ENCODE results near the gene WHAMM. TPM values are rescaled to one million over a fixed set of nuclear protein-coding genes. Genes with fewer than 3 reads are reported as not detected.
"Not testable (repeated sequence)": the region's sequence is repeated elsewhere in the genome, so short reads cannot be mapped to it uniquely, and the experiment has no call there.

WHAMM gene
- total RNA-seq, 4 donors from 2014 or later: 6.4 to 14.2 (median 8.8) TPM

DNA sequence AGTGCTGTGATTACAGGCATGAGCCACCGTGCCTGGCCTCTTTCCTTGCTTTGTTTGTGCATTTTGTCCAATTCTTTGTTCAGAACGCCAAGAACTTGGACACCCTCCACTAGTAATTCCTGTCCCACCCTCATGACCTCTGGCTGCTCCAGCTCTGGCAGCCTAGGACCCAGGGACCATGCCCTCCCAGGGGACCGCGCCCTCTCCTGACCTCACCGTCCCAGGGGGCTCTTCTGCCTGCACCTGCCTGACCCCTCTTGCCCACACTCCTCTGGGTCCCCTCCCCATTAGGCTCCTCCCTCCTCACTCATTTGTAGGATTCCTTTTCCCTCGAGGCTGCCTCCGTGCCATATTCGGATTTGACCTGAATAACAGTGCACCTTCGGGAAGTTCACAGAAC, 44.7 kb upstream of the WHAMM start:
- Histone ChIP-seq H3K4me1 (no peaks in the 10 kb centered on the region), H3K27me3 (no peaks in the 10 kb centered on the region), H3K9me3 (no peaks in the 10 kb centered on the region), H3K27ac (no peak overlapping the region), H3K36me3 (no peaks in the 10 kb centered on the region), H3K4me3 (no peak overlapping the region)
- intact Hi-C loops (cut with DNase I; ENCODE audit: low total_unique reads): no loop called here
- TF ChIP-seq, protein P1, sequence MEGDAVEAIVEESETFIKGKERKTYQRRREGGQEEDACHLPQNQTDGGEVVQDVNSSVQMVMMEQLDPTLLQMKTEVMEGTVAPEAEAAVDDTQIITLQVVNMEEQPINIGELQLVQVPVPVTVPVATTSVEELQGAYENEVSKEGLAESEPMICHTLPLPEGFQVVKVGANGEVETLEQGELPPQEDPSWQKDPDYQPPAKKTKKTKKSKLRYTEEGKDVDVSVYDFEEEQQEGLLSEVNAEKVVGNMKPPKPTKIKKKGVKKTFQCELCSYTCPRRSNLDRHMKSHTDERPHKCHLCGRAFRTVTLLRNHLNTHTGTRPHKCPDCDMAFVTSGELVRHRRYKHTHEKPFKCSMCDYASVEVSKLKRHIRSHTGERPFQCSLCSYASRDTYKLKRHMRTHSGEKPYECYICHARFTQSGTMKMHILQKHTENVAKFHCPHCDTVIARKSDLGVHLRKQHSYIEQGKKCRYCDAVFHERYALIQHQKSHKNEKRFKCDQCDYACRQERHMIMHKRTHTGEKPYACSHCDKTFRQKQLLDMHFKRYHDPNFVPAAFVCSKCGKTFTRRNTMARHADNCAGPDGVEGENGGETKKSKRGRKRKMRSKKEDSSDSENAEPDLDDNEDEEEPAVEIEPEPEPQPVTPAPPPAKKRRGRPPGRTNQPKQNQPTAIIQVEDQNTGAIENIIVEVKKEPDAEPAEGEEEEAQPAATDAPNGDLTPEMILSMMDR (IDR thresholded peaks at IDR 0.05): no peak
- TF ChIP-seq EP300 (IDR thresholded peaks at IDR 0.05; ENCODE audit: low read depth): no peak
- TF ChIP-seq POLR2A (IDR thresholded peaks at IDR 0.05): no peak
- no peak for TF ChIP-seq POLR2AphosphoS5 (IDR thresholded peaks at IDR 0.05)
- WGBS, 2 donors (ENCODE audit: low coverage in 1 of 2): 60 to 85% methylated on average over 1 to 9 of the region's 9 CpGs
- no peak for DNase-seq
- in situ Hi-C loops (cut with MboI; ENCODE audit: low pct_ligation_motif_present in 1 of 4, low pct_unique_long_range_greater_than_20kb in 1 of 4, low sequenced_read_pairs in 3 of 4): no loop called here

DNA sequence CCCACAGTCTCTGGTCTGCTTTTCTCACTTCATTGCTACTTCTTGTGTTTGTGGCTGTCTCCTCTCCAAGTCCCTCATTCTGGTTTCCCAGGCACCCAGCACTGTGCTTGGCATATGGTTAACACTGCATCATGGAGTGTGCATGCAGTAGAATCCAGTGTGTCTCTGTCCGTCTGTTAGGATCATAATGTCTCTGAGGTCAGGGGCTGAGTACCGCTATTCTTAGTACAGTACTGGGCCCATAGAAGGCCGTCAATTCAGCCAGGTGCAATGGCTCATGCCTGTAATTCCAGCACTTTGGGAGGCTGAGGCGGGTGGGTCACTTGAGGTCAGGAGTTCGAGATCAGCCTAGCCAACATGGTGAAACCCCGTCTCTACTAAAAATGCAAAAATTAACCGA, 43.2 kb upstream of the WHAMM start:
- intact Hi-C loops (cut with DNase I; ENCODE audit: low total_unique reads); H3K4me1 ChIP-seq: not testable (repeated sequence)
- 89 to 100% methylated on average over 1 to 7 of the region's 7 CpGs for WGBS, 2 donors (ENCODE audit: low coverage in 1 of 2)

DNA sequence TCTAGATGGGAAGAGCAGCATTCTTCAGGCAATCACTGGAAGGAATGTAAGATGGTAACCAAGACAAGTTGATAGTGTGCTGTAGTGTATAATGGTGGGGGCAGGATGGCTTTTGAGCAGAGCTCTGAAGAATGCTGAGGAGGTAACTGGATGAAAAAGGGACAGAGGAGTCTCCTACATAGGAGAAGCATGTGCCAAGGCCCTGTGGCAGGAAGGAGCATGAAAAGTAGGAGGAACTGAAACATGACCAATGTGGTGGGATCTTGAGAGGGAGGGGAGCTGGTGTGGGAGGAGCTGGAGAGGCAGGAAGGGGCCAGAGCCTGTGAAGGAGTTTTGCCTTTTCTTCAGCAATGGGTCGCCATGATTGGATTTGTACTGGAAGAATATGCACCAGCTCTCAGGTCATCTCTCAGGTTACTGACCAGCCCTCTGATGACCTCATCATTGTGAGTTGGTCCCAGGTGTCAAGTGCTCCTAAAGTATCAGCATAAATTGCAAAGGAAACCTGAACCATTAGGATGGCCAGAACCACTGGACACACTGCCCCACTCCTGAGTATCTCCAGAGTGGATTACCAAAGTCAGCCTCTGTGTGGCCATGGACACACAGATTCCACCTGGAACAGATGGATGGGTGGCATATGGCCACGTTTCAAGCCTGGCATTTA, 42.1 kb upstream of the WHAMM start:
- H3K36me3 ChIP-seq: no peaks in the 10 kb centered on the region

More for the DNA sequence above, 43.2 kb upstream of the WHAMM start:
- H3K27ac ChIP-seq; H3K27me3 ChIP-seq; H3K36me3 ChIP-seq; in situ Hi-C loops (cut with MboI; ENCODE audit: low pct_ligation_motif_present in 1 of 4, low pct_unique_long_range_greater_than_20kb in 1 of 4, low sequenced_read_pairs in 3 of 4); DNase-seq; H3K9me3 ChIP-seq; H3K4me3 ChIP-seq: not testable (repeated sequence)

DNA sequence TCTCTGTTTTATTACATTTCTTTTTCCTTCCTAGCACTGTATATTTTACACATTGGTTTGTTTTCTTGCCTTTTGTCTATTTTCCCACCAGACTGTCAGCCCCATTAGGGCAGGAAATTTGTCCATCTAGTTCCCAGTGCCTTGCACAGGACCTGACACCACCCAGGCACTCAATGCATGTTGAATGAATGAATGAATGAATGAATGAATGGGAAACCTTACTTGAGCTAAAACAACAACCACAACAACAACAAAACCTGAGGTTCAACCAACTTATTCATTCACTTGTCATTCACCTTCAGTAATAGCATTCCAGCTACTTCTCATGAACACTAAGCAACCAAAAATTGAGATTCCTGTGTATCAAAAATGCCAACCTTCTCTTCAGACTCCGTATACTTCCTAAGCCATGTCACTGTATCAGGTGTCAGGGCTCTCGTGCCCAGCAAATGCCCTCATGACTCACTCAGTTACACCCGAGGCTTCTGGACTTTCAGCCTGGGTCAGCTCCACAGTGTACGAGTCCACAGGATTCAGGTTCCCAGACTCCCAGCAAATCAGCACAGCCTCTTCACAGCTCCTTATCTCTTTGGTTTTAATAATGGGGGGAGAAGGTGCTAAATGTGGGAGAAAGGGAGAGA, 40.9 kb upstream of the WHAMM start:
- no peaks in the 10 kb centered on the region for H3K4me1 ChIP-seq
- intact Hi-C loops (cut with DNase I; ENCODE audit: low total_unique reads) (no loop called here), in situ Hi-C loops (cut with MboI; ENCODE audit: low pct_ligation_motif_present in 1 of 4, low pct_unique_long_range_greater_than_20kb in 1 of 4, low sequenced_read_pairs in 3 of 4) (no loop called here)
- no peaks in the 10 kb centered on the region for H3K9me3 ChIP-seq
- H3K27ac ChIP-seq: no peak overlapping the region
- TF ChIP-seq, protein P1 (IDR thresholded peaks at IDR 0.05): no peak
- no peak for TF ChIP-seq POLR2AphosphoS5 (IDR thresholded peaks at IDR 0.05)
- no peak for TF ChIP-seq EP300 (IDR thresholded peaks at IDR 0.05; ENCODE audit: low read depth)
- TF ChIP-seq POLR2A (IDR thresholded peaks at IDR 0.05): no peak
- DNase-seq: no peak
- 86 to 90% methylated on average over 2 to 4 of the region's 4 CpGs for WGBS, 2 donors (ENCODE audit: low coverage in 1 of 2)
- no peaks in the 10 kb centered on the region for H3K27me3 ChIP-seq
- H3K4me3 ChIP-seq: no peak overlapping the region
- H3K36me3 ChIP-seq: no peaks in the 10 kb centered on the region

More for the DNA sequence above, 42.1 kb upstream of the WHAMM start:
- Histone ChIP-seq H3K4me1 (no peaks in the 10 kb centered on the region), H3K4me3 (no peak overlapping the region), H3K27me3 (no peaks in the 10 kb centered on the region), H3K9me3 (no peaks in the 10 kb centered on the region), H3K27ac (no peak overlapping the region)
- WGBS, 2 donors (ENCODE audit: low coverage in 1 of 2): 98% methylated on average over 2 of the region's 2 CpGs; no CpG with 5 or more reads in 1 of the 2 donors
- no peak for DNase-seq
- intact Hi-C loops (cut with DNase I; ENCODE audit: low total_unique reads) (no loop called here), in situ Hi-C loops (cut with MboI; ENCODE audit: low pct_ligation_motif_present in 1 of 4, low pct_unique_long_range_greater_than_20kb in 1 of 4, low sequenced_read_pairs in 3 of 4) (no loop called here)
- TF ChIP-seq EP300 (IDR thresholded peaks at IDR 0.05; ENCODE audit: low read depth): no peak

DNA sequence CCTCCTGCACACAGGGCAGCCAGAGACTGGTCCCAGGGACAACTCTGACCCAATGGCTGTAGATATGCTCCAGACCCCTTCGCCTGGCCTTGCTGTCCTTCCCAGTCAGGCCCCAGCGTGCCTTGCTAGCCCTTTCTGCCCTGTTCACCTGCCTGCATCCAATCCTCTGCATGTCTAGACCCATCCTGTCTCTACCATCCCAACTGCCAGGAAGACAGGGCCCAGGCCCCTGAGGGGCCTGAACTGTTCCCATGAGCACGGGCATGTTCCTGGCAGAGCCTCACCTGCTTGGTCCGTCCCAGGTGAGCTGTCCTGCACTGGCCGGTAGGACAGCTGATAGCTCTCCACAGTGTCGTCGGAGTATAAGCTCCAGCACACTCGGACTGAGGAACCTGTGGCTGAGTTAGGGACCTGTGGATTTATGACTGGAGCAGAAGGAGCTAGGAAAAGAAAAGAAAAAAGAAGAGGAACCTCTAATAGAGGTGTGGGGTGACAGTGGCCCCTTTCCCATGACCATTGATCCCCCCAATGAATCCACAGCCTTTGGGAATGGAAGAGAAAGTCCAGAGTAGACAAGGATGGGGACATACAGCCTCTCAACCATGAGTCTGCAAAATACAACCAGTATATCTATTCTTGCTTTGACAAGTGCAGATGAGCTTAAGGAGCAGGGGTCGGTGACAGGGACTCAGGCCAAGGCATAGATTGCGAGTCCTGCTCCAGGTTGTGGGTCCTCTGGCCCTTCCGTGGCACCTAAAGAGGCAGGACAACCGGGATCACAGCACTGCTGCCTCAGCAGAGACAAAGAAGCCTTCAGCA, 37.4 kb upstream of the WHAMM start:
- in situ Hi-C loops (cut with MboI; ENCODE audit: low pct_ligation_motif_present in 1 of 4, low pct_unique_long_range_greater_than_20kb in 1 of 4, low sequenced_read_pairs in 3 of 4): no loop called here
- TF ChIP-seq EP300 (IDR thresholded peaks at IDR 0.05; ENCODE audit: low read depth): no peak
- TF ChIP-seq, protein P1 (IDR thresholded peaks at IDR 0.05): no peak
- no peak overlapping the region for H3K4me3 ChIP-seq
- H3K27me3 ChIP-seq: no peaks in the 10 kb centered on the region
- H3K9me3 ChIP-seq: no peaks in the 10 kb centered on the region
- no peaks in the 10 kb centered on the region for H3K4me1 ChIP-seq
- 90% methylated on average over 12 of the region's 12 CpGs; no CpG with 5 or more reads in 1 of the 2 donors for WGBS, 2 donors (ENCODE audit: low coverage in 1 of 2)
- intact Hi-C loops (cut with DNase I; ENCODE audit: low total_unique reads): no loop called here
- no peaks in the 10 kb centered on the region for H3K36me3 ChIP-seq
- no peak for DNase-seq
- H3K27ac ChIP-seq: no peak overlapping the region
